Amniotic epithelial cell (primary cell): Measurements from ENCODE around the gene CREB3L4.

Experiments
- DNase-seq: peaks from one replicate; pipeline ENCODE4 v3.0.0-alpha.2; 2010; ENCODE audit warnings: low read depth

The CREB3L4 gene

GRCh38 chr1:153937331-153937730 lies 30.4 kb upstream of the CREB3L4 start:
- DNase-seq, result no peak

DNA sequence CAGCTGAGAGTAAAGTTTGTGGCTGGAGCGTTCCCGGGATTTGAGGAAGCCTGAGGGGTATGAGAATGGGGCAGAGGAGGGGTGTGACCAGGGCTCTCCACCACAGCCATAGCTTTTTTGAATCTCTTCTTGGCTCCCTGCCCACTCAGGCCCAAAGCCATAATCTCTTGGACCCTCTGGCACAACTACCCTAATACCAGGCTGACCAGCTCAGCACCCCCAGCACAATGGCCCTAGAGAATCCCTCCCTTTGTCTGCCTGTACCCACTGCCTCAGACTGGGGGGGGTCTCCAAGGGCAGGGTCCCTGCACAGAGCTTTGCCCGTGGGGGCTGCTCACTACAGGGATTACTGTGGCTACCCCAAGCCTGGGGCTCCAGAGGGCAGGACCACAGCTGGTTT lies 28.7 kb upstream of the CREB3L4 start:
- DNase-seq, result no peak

GRCh38 chr1:153939476-153939875 lies 28.2 kb upstream of the CREB3L4 start:
- DNase-seq, result no peak

DNA sequence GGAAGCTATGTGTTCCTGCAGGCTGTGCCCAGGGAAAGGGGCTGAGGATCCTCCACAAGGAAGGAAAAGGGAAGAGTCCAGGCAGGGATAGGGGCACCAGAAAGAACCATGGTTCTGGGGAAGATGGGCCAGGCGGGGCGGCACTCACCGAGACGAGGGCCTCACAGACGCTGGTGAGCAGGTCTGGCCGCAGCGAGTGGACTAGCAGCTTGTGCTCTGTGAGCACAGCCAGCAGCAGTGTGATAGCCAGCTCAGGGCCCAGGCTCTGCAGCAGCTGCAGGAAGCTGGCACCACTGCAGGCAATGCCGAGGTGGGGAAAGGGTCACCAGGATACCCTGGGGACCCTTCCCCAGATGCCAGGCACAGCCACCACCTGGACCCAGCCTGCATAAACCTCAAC lies 26.9 kb upstream of the CREB3L4 start:
- no peak for DNase-seq

GRCh38 chr1:153941826-153942725 lies 25.6 kb upstream of the CREB3L4 start:
- DNase-seq, result no peak

DNA sequence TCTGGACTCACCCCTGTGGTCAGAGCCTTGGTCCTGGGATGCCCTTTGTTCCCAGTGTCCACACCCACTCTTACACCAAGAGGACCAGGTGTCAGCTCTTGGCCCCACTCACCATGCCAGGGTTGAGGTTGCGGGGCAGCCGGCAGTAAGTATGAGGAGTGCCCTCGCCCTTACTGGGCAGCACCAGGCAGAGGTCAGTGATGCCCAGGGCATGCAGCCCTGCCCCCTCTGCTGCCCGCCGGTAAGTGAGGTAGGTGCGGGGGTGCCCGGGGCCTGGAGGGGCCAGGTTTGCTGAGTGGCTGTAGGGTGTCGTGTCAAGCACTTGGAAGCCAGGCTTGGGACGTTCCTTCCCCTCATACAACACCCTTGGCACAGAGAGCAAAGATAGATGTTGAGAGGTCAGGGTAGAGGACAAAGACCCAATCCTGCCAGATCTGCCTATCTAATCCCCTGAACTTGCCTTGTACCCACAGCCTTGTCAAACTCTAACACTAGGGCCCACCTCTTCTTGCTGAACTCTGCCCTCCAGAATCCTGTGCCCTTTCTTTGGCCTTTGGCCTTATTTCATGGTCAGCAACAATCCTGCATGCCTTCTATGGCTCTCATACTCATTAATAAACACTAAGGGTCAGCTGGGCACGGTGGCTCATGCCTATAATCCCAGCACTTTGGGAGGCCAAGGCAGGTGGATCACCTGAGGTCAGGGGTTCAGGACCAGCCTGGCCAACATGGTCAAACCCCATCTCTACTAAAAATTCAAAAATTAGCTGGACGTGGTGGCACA lies 24.7 kb upstream of the CREB3L4 start:
- DNase-seq, result no peak

DNA sequence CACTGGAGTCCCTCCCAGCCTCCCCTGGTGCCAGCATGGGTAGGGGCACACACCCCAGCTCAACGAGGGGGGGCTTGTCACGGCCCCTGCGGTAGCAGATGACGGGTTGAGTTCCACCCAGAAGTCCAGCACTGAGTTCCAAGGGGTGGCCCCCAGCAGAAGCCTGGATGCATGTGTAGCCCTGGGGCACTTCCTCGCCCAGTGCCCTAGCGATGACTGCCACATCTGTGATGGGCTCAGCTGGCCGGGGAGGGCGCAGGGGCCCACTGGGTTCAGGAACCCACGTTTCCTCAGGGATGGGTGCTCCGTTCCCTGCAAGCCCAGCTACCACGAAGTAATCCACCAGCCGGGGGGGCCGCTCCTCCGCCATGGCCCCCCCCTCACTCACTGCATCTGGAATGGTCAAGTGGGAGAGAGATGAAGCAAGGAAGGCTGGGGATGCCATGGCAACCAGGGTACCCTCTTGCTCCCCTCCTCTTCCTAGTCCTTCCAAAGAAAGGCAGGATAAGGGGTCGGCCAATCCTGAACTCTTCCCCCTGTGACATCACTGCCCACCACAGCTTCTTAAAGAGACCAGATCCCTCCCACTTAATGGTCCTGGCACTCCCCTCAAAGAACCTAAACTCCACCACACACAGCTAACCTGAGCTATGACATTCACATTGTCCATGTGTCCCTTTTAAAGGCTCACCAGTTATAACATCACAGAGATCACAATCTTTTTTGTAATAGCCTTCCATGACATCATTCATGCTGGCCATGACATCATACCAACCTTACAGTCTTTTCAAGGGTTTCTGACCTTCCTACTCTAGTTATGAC lies 23.5 kb upstream of the CREB3L4 start:
- DNase-seq, result peak; percentile 19

GRCh38 chr1:153944827-153945117 lies 22.9 kb upstream of the CREB3L4 start:
- no peak for DNase-seq

- peak; percentile 56 for DNase-seq
Measured at GRCh38 chr1:153945131-153945794, 22.4 kb upstream of the CREB3L4 start.

DNA sequence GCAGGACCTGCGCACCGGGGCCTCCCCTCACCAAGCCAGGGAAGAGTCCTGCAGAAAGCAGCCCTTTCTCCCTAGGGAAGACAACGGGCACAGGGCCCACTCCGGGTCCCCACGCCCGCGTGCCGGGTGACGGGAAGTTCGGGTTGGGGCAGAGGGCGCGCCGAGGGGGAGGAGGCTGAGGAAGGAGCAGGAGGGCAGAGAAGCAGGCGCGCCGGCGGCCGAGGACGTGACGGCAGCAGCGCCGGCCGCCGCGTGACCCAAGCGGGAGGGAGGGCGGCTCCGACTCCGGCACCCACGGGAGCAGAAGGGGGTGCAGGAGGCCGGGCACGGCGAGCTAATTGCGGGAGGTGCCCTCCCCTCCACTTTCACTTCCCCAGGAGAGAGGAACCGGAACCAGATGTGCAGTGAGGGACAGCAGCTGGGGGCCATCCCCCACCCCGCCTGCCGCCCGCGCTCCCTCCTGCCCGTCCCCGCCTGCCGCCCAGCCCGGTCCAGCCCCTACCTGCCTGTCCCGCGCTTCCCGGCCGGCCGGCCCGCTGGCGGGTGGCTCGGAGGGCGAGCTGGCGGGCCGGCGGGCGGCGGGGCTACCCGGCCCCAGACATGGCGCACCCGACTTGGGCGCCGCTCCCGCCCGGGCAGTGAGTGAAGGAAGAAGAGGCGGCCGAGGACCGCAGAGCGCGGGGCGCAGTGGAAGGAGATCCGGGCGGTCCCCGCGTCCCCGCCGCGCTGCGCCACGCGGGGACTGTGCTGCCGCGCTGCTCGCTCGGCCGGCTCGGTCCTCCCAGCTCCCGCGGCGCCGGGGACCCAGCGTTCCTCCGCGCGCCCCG lies 21.7 kb upstream of the CREB3L4 start:
- peak; percentile 61 for DNase-seq

DNA sequence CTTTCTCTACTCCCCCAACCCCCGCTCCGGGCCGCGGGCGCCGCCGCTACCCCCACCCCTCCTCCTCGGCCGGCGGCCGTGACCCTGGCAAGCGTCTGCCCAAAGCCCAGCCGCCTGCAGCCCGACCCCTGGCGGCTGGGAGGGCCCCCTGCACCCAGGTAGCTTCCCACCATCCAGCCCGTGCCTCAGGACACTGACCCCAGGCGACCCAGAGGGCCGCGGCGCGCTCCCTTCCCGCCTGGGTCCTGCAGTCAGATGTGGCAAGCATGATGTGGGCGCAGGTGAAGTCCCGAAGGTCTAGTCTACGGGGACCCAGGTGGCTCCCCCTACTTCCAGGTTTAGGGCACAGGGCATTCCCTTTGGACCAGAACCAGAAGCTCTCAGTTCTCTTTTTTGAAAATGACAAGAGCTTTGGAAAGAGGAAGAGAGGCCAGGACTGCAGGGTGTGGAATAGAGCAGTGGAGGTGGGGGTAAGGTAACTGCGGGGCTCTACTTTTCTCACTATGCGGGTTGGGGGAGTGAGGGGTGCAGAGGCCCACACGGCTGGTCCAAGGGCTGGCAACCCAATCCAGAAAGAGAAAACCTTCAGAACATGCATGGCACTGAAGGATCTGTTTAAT lies 21.0 kb upstream of the CREB3L4 start, which contains the start of gene DENND4B:
Gene DENND4B (minus strand): TSS at position 97 of the 620 bp plus-strand sequence. CDS start 2,344 bp downstream, outside the sequence.
- DNase-seq, result peak; percentile 64

GRCh38 chr1:153951183-153951582 lies 16.5 kb upstream of the CREB3L4 start:
- no peak for DNase-seq

- no peak for DNase-seq
Measured at GRCh38 chr1:153951801-153952200, 15.9 kb upstream of the CREB3L4 start.

- no peak for DNase-seq
Measured at GRCh38 chr1:153953859-153954365, 13.8 kb upstream of the CREB3L4 start.

GRCh38 chr1:153954826-153955225 lies 12.9 kb upstream of the CREB3L4 start:
- no peak for DNase-seq

DNA sequence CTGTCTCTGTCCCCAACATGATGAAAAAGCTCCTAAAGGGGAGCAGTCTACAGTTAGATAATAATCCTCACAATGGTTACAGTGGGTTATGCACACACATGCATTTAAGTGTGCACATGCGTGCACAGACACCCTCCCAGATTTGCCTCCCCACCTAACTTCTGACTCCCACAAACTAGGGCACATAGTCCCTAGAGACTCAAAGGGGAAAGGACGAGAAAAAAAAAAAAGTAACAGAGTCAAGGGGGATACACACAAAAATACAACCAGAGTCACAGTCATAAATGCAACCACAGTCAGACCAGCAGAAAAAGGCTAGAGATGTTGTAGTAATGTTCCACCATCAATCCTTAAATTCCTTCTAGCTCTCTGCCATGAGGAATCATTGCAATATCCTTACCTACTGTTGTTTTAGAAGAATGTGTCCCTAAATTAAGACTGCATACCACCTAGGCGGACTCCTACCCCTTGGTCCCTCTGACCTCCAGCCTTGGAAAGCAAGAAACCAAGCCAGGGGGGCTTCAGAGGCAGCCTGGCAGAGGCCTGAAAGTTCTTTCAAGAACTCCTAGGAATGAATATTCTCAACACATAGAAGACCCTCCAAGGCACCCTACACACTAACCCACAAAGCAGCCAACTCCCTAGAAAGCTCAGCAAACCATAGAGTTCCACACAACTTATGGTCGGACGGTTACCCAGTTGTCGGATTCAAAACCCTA lies 10.5 kb upstream of the CREB3L4 start:
- DNase-seq, result no peak

DNA sequence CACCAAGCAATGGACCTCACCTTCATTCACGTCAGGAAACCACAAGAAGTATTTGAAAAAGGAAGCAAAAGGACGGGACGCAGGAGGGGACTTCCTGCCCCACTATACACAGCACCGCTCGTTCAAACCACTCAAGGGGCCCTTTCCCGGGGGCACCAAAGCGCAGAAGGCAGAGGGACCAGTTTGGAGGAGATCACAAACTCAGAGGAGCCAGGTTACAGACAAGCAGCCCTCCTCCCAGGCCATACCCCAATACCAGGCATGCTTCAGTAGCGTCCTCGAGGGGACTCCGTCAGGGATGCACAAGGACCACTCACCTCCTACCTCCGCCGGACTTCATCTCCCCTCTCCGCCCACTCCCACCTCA lies 10.0 kb upstream of the CREB3L4 start:
- peak; percentile 10 for DNase-seq

GRCh38 chr1:153958111-153958960 lies 9.4 kb upstream of the CREB3L4 start, which contains the start of gene CRTC2:
Gene CRTC2, minus strand, starts transcription at chr1:153958612. Its CDS starts 115 bp downstream, at chr1:153958497.
- peak; percentile 98 for DNase-seq

- no peak for DNase-seq
Measured at GRCh38 chr1:153958961-153959260, 8.8 kb upstream of the CREB3L4 start.
